Nephron (organoid): ENCODE data around the gene PLPP7.

Source experiments
- H3K27ac Mint-ChIP-seq, 3 experiments: 2 replicates each; pipeline ENCODE4 v1.8.0; 2020; ENCODE audit warnings: mixed read lengths in 3 of 3, mild to moderate bottlenecking in 2 of 3, moderate library complexity in 1 of 3
- H3K27me3 Mint-ChIP-seq: 2 replicates; pipeline ENCODE4 v1.8.0; 2021; ENCODE audit warnings: low read depth, mild to moderate bottlenecking, moderate library complexity, mixed read lengths
- H3K36me3 Mint-ChIP-seq: 2 replicates; pipeline ENCODE4 v1.8.0; 2020; ENCODE audit warnings: low read depth, mixed read lengths
- H3K4me1 Mint-ChIP-seq: 2 replicates; pipeline ENCODE4 v1.8.0; 2020; ENCODE audit warnings: mixed read lengths
- H3K4me3 Mint-ChIP-seq, 3 experiments: 2 replicates each; pipeline ENCODE4 v1.8.0; 2020; ENCODE audit warnings: mild to moderate bottlenecking in 3 of 3, mixed read lengths in 3 of 3, moderate library complexity in 2 of 3
- H3K9me3 Mint-ChIP-seq: 2 replicates; pipeline ENCODE4 v1.8.0; 2020; ENCODE audit warnings: mixed read lengths
- TF ChIP-seq, protein P1 (sequence below), 3 experiments: fragments of 200-600 bp; sonication (generic); IDR thresholded peaks; one replicate each; pipeline ENCODE4 v1.5.0; 2021; ENCODE audit warnings: antibody characterized with exemption in 3 of 3; ENCODE audit not compliant: unreplicated experiment in 3 of 3

The PLPP7 gene

DNA sequence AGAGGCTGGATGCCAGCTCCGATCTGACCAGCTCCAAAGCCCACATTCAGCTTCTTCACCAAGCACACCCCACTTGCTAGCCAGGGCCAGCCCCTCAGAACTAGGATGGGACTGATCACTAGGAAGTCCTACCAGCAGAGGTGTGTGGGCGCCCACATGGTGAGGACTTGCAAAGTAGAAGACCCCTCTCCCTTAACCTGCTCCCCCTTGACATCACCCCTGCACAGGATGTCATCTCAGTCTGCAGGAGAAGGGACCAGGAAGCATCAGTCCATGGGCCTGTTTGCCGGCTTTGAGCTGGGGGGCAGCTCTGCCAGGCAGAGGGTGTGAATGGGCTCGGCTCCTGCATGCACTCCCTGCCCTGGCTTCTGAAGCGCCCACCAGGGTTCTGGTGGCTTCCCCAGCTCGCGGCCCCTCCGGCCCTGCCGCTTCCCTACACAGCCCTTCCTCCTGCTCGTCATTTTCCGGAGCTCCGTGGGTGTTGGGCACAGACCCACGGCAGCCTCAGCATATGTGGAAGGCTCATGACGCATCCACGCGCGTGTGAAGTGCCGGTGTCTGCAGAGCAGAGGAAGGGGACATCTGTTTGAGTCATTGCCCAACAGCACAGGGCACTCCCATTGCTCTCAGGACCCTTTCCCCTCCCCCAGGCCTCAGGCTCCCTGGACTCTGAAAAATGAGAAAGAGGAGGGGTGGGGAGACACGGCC is 9.5 kb upstream of the PLPP7 start:
- TF ChIP-seq, protein P1, sequence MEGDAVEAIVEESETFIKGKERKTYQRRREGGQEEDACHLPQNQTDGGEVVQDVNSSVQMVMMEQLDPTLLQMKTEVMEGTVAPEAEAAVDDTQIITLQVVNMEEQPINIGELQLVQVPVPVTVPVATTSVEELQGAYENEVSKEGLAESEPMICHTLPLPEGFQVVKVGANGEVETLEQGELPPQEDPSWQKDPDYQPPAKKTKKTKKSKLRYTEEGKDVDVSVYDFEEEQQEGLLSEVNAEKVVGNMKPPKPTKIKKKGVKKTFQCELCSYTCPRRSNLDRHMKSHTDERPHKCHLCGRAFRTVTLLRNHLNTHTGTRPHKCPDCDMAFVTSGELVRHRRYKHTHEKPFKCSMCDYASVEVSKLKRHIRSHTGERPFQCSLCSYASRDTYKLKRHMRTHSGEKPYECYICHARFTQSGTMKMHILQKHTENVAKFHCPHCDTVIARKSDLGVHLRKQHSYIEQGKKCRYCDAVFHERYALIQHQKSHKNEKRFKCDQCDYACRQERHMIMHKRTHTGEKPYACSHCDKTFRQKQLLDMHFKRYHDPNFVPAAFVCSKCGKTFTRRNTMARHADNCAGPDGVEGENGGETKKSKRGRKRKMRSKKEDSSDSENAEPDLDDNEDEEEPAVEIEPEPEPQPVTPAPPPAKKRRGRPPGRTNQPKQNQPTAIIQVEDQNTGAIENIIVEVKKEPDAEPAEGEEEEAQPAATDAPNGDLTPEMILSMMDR (IDR thresholded peaks at IDR 0.05; ENCODE audit: unreplicated experiment in 3 of 3), result no peak

GRCh38 chr9:131280660-131281059 is 8.9 kb upstream of the PLPP7 start:
- Mint-ChIP-seq H3K27me3 (peaks cover 63% of the 10 kb centered on the region), H3K27ac (no peak overlapping the region)

More for the DNA sequence above, 9.5 kb upstream of the PLPP7 start:
- no peaks in the 10 kb centered on the region for H3K9me3 Mint-ChIP-seq
- peaks cover 8% of the 10 kb centered on the region for H3K4me1 Mint-ChIP-seq
- no peaks in the 10 kb centered on the region for H3K36me3 Mint-ChIP-seq
- H3K4me3 Mint-ChIP-seq, result peak overlapping the region in 1 of 3 experiments; percentile 87
- peaks cover 63% of the 10 kb centered on the region for H3K27me3 Mint-ChIP-seq
- no peak overlapping the region for H3K27ac Mint-ChIP-seq

DNA sequence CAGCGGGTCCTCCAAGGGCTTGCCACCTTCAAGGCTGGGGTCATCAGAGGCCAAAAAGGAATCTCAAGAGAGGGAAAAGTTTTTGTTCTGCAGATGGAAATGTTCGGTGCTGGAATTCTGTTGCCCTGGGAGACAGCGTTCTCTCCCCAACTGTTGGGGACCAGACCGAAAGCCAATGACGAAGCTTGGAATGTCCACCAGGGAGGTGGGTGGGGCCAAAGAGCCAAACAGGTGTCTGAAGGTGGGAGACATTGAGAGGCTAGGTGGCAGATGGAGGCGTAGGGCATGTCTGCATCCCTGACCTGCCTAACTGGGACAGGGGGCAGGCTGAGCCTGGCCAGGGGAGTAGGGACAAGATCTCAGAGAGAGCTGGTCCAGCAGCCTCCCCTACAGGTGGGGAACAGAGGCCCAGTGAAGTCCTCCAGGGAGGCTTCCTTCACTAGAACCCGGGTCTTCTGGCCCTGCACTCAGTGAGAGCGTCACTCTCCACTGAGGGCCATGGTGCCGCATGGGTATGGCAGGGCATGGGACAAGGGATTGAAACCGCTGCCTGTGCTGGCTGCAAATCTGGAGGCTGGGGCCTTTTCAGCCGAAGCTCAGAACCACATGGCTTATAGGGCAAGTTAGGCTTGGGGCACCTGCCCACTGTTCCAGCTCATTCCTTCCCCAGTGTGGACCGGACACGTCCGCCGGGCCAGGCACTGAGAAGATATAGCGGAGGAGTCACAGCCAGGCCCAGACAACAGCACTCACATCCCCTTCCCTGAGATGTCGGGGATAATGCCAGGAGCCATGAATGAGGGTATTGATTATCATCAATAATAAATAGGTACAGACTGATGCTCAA is 8.2 kb upstream of the PLPP7 start:
- Mint-ChIP-seq H3K9me3 (no peaks in the 10 kb centered on the region), H3K36me3 (no peaks in the 10 kb centered on the region), H3K4me1 (peaks cover 8% of the 10 kb centered on the region), H3K4me3 (peak overlapping the region; percentile 65 to 66 (median 66)), H3K27ac (no peak overlapping the region), H3K27me3 (peaks cover 61% of the 10 kb centered on the region)
- TF ChIP-seq, protein P1 (IDR thresholded peaks at IDR 0.05; ENCODE audit: unreplicated experiment in 3 of 3), result no peak

More at GRCh38 chr9:131280660-131281059, 8.9 kb upstream of the PLPP7 start:
- H3K4me1 Mint-ChIP-seq, result peaks cover 8% of the 10 kb centered on the region
- no peaks in the 10 kb centered on the region for H3K36me3 Mint-ChIP-seq
- no peaks in the 10 kb centered on the region for H3K9me3 Mint-ChIP-seq
- TF ChIP-seq, protein P1 (IDR thresholded peaks at IDR 0.05; ENCODE audit: unreplicated experiment in 3 of 3), result no peak
- H3K4me3 Mint-ChIP-seq, result peak overlapping the region in 1 of 3 experiments; percentile 16

DNA sequence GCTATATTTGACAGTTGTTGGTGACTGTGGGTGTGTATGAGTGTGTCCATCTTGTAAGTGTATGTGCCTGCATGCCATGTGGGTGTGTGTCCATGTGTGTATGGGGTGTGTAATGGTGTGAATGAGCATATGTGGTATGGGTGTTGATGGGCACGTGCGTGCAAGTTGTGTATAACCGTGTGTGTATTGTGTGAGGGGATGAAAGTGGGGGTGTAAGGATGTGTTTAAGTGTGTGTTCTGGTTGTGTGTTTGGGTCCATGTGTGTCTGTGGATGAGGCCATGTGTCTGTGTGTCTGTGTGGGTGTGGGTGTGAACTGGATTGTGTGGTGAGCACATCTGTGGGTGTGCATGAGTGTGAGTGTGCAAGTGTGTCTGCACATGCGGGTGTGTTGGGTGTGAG is 7.3 kb upstream of the PLPP7 start:
- Mint-ChIP-seq H3K4me3 (peak overlapping the region; percentile 65 to 66 (median 66)), H3K36me3 (no peaks in the 10 kb centered on the region), H3K4me1 (peaks cover 16% of the 10 kb centered on the region), H3K9me3 (no peaks in the 10 kb centered on the region), H3K27ac (no peak overlapping the region), H3K27me3 (peaks cover 59% of the 10 kb centered on the region)
- TF ChIP-seq, protein P1 (IDR thresholded peaks at IDR 0.05; ENCODE audit: unreplicated experiment in 3 of 3), result no peak

DNA sequence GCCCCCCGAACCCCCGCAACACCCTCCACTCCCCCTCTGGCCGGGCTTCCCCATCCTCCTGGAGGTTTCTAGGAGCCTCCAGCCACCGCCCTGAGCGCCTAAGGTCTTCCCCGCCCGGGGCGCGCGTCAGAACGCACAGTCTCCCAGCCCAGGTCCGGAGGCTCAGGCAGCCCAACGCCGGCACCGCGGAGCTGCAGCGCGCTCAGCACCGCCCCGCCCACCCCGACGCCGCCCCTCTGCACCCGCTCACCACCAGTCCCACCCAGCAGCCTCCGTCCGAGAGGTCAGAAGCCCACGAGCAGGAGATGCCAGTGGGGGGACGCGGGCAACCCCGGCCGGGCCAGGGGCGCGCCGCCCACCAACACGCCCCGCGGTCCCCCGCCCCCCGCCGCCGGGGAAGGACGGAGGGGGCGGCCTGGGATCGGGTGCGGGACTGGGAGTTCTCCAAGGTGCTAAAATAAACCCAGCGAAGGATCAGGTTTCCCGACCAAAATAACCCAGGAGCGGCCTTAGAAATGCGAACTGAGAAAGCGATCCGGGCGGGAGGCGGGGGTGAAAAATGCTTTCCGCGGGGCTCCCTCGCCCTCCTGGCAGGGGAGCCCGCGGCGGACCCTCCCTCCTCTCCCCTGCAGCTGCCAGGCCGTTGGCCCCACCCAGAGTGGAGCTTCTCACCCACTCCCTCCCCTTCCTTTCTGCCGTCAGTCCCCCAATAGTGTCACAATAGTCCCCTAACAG is 6.7 kb upstream of the PLPP7 start:
- TF ChIP-seq, protein P1 (IDR thresholded peaks at IDR 0.05; ENCODE audit: unreplicated experiment in 3 of 3), result no peak
- Mint-ChIP-seq H3K4me1 (peaks cover 19% of the 10 kb centered on the region), H3K4me3 (peak overlapping the region; percentile 51 to 70 (median 59)), H3K27ac (no peak overlapping the region), H3K9me3 (no peaks in the 10 kb centered on the region), H3K36me3 (no peaks in the 10 kb centered on the region), H3K27me3 (peaks cover 59% of the 10 kb centered on the region)
